T-helper 17 cell (primary cell): ENCODE measurements around the gene PRDX2. TPM values are rescaled to one million over a fixed set of nuclear protein-coding genes. Genes with fewer than 3 reads are reported as not detected.

ENCODE experiments used
- ATAC-seq: fragments of 150-1000 bp; cut with Tn5 transposase; 2 replicates; pipeline ENCODE4 v1.10.0; 2021; ENCODE audit warnings: mild to moderate bottlenecking, moderate library complexity
- DNase-seq, 3 donors: peaks; one replicate each; pipeline versions ENCODE4 v3.0.0 to v3.0.0-alpha.2; 2020 to 2021
- H3K9me3 ChIP-seq: one replicate; pipeline ENCODE4 v1.7.0; 2013; ENCODE audit warnings: low read length, mild to moderate bottlenecking; ENCODE audit not compliant: control insufficient read depth, poor library complexity, severe bottlenecking
- H3K27ac Mint-ChIP-seq: one replicate; pipeline ENCODE4 v1.8.0; 2022; ENCODE audit warnings: mild to moderate bottlenecking, moderate library complexity, mixed read lengths
- H3K27me3 Mint-ChIP-seq: one replicate; pipeline ENCODE4 v1.8.0; 2022; ENCODE audit warnings: mixed read lengths
- H3K36me3 Mint-ChIP-seq: one replicate; pipeline ENCODE4 v1.8.0; 2022; ENCODE audit warnings: low read depth, mixed read lengths
- H3K4me1 Mint-ChIP-seq: one replicate; pipeline ENCODE4 v1.8.0; 2022; ENCODE audit warnings: mild to moderate bottlenecking, mixed read lengths
- H3K4me3 Mint-ChIP-seq: one replicate; pipeline ENCODE4 v1.8.0; 2022; ENCODE audit warnings: mild to moderate bottlenecking, moderate library complexity, mixed read lengths
- total RNA-seq, 4 donors: library from RNA in 2 of 4; stranded (reverse) in 2 of 4; gene quantifications; one replicate each; pipeline ENCODE4 v1.2.3 and lab custom pipeline; 2022 to 2026

Gene PRDX2
- total RNA-seq, 2 donors from 2014 or later: 92.6 to 97.0 TPM

DNA sequence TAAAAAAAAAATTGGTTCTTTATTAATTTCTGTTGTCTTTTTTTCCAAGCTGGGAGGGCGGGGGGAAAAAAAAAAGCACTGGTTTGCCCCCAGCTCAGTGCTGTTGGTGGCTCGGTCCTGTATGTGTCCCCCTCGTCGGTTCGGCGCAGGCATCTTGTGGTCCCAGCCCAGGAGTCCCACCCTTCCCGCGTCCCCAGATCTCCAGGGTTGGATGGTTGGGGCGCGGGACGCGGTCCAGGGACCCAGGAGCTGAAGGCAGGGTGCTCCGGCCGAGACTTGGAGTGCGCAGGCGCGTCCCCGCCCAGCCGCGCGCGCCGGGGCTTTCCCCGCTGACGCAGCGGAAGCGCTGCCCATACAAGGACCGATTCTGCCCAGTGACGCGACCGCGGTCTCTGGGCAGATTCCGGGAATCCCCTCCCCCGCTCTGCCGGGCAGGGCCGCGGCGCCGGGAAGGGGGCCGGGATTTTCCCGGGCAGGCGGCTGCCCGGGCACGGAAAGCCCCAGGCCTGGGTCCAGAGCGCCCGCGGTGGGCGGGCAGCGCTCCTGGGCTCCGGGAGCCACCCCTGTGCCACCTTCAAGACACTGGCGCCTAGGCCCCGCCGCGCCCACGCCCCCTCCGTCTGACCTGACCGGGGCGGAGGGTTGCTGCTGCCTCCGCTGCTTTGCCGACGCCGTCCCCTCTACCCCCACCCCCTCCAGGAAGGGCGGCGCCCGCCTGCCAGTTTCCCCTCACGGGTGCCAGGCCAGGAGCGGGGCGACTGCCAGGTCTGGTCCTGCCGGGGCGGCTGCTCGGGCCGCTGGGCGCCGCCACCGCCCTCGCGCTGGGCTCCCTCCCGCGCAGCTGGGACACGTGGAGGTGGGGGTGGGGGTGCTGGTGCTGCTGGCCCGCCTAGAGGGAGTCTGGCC lies 8.1 kb downstream of the PRDX2 start:
- Mint-ChIP-seq H3K4me3 (peak overlapping the region; percentile 98), H3K4me1 (peaks cover 40% of the 10 kb centered on the region), H3K27ac (peak overlapping the region; percentile 99), H3K27me3 (no peaks in the 10 kb centered on the region), H3K36me3 (peaks cover 5% of the 10 kb centered on the region)
- ATAC-seq: peak; percentile 54
- DNase-seq: peak; percentile 94 to 96 (median 96)
- no peaks in the 10 kb centered on the region for H3K9me3 ChIP-seq

DNA sequence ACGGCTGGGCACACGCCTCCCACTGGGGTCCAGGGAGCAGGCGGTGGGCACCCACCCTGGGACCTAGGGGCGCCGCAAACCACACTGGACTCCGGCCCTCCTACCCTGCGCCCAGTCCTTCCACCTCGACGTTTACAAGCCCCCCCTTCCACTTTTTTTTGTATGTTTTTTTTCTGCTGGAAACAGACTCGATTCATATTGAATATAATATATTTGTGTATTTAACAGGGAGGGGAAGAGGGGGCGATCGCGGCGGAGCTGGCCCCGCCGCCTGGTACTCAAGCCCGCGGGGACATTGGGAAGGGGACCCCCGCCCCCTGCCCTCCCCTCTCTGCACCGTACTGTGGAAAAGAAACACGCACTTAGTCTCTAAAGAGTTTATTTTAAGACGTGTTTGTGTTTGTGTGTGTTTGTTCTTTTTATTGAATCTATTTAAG lies 8.7 kb downstream of the PRDX2 start:
- H3K27ac Mint-ChIP-seq: peak overlapping the region; percentile 99
- H3K36me3 Mint-ChIP-seq: peaks cover 5% of the 10 kb centered on the region
- H3K4me3 Mint-ChIP-seq: peak overlapping the region; percentile 98
- H3K27me3 Mint-ChIP-seq: no peaks in the 10 kb centered on the region
- H3K4me1 Mint-ChIP-seq: peaks cover 42% of the 10 kb centered on the region
- DNase-seq (peak in 1 of 3 donors; percentile 31), ATAC-seq (no peak)
- no peaks in the 10 kb centered on the region for H3K9me3 ChIP-seq

DNA sequence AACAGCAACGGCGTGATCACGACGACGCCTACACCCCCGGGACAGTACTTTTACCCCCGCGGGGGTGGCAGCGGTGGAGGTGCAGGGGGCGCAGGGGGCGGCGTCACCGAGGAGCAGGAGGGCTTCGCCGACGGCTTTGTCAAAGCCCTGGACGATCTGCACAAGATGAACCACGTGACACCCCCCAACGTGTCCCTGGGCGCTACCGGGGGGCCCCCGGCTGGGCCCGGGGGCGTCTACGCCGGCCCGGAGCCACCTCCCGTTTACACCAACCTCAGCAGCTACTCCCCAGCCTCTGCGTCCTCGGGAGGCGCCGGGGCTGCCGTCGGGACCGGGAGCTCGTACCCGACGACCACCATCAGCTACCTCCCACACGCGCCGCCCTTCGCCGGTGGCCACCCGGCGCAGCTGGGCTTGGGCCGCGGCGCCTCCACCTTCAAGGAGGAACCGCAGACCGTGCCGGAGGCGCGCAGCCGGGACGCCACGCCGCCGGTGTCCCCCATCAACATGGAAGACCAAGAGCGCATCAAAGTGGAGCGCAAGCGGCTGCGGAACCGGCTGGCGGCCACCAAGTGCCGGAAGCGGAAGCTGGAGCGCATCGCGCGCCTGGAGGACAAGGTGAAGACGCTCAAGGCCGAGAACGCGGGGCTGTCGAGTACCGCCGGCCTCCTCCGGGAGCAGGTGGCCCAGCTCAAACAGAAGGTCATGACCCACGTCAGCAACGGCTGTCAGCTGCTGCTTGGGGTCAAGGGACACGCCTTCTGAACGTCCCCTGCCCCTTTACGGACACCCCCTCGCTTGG lies 9.3 kb downstream of the PRDX2 start:
- no peaks in the 10 kb centered on the region for H3K9me3 ChIP-seq
- Mint-ChIP-seq H3K4me1 (peaks cover 42% of the 10 kb centered on the region), H3K36me3 (peaks cover 5% of the 10 kb centered on the region), H3K27me3 (no peaks in the 10 kb centered on the region), H3K27ac (peak overlapping the region; percentile 99), H3K4me3 (peak overlapping the region; percentile 98)
- ATAC-seq (no peak), DNase-seq (peak; percentile 52 to 56 (median 54))

DNA sequence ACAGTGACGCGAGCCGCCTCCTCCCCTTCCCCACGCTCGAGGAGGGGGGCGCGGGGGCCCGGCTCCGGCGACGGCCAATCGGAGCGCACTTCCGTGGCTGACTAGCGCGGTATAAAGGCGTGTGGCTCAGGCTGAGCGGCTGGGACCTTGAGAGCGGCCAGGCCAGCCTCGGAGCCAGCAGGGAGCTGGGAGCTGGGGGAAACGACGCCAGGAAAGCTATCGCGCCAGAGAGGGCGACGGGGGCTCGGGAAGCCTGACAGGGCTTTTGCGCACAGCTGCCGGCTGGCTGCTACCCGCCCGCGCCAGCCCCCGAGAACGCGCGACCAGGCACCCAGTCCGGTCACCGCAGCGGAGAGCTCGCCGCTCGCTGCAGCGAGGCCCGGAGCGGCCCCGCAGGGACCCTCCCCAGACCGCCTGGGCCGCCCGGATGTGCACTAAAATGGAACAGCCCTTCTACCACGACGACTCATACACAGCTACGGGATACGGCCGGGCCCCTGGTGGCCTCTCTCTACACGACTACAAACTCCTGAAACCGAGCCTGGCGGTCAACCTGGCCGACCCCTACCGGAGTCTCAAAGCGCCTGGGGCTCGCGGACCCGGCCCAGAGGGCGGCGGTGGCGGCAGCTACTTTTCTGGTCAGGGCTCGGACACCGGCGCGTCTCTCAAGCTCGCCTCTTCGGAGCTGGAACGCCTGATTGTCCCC lies 10.1 kb downstream of the PRDX2 start, which contains the start of gene JUNB:
TSS of gene JUNB (plus strand) at position 142 of the 706 bp plus-strand sequence. CDS start at position 428, 286 bp downstream.
- Mint-ChIP-seq H3K27me3 (no peaks in the 10 kb centered on the region), H3K4me1 (peaks cover 41% of the 10 kb centered on the region), H3K36me3 (peaks cover 5% of the 10 kb centered on the region), H3K27ac (peak within 1 kb of the TSS; percentile 99), H3K4me3 (peak within 1 kb of the TSS; percentile 98)
- ATAC-seq (peak; percentile 45), DNase-seq (peak; percentile 94 to 98 (median 95))
- no peaks in the 10 kb centered on the region for H3K9me3 ChIP-seq

DNA sequence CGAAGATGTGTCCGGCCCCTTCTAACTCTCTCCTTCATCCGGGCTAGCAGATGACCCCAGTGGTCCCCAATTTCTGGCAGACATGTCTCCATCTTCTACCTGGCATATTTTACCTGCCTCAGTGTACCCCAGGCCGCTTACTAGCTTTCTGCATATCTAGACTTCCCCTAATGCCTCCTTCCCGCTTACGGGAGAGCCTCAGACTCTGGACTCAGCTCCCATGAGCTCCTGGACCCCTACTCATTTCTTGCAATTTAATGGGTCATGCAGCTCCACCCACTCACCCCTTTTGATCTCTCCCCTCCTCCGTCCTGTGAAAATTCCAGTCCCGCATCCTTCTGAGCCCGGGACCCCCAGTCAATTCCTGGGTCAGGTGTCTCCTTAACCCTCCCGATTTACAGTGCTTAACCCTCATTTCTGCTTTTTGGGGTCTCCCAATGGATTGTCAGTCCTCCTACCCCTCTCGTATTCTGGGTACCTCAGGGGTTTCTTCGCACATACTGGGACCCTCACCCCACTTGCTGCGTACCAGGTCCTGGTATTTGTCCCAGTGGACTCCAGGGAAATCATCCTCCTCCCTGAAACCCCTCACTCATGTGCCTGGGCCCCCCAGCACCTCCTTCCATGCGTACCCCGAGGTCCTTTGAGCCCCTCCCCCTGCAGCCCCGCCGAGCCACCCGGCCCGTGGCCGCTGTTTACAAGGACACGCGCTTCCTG lies 10.8 kb downstream of the PRDX2 start:
- no peaks in the 10 kb centered on the region for H3K9me3 ChIP-seq
- Mint-ChIP-seq H3K4me1 (peaks cover 33% of the 10 kb centered on the region), H3K36me3 (peaks cover 5% of the 10 kb centered on the region), H3K27me3 (no peaks in the 10 kb centered on the region), H3K27ac (peak overlapping the region; percentile 99), H3K4me3 (peak overlapping the region; percentile 98)
- DNase-seq (no peak), ATAC-seq (no peak)

DNA sequence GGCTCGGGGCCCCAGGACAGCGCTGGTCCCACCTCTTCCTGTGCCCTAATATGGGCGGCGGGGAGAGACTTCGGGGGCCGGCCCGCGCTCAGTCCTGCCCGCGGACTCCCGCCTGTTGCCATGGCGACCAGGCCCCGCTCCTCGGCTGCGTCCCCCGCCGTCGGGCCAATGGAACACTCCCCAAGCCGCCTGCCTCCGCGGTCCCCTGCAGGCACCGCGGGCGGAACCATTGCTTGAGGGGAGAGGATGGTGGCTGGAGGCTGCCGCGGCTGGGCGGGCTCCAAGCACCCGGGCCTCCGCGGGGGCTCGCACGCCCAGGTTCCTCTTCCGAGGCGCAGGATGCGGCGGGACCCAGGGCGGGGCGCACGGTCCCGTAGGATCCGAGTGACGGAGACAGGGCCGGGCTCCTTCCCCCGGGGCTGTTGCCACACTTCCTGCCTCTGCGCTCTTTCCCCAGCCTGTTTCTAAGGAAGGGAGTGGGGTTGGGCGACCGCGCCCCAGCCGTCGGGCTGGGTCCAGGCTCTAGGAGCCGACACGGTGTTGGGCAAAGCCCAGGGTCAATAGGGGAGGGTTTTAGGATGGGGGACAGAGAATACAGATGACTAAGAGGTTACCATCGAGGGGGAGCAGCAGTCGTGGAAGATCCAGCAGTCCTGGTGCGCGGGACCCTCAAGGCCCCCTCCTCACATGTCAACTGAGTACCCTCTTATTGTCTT lies 11.5 kb downstream of the PRDX2 start:
- Mint-ChIP-seq H3K27ac (peak overlapping the region; percentile 99), H3K27me3 (no peaks in the 10 kb centered on the region), H3K4me1 (peaks cover 31% of the 10 kb centered on the region), H3K4me3 (peak overlapping the region; percentile 98), H3K36me3 (peaks cover 5% of the 10 kb centered on the region)
- DNase-seq (peak; percentile 86 to 89 (median 86)), ATAC-seq (peak; percentile 41)
- no peaks in the 10 kb centered on the region for H3K9me3 ChIP-seq

DNA sequence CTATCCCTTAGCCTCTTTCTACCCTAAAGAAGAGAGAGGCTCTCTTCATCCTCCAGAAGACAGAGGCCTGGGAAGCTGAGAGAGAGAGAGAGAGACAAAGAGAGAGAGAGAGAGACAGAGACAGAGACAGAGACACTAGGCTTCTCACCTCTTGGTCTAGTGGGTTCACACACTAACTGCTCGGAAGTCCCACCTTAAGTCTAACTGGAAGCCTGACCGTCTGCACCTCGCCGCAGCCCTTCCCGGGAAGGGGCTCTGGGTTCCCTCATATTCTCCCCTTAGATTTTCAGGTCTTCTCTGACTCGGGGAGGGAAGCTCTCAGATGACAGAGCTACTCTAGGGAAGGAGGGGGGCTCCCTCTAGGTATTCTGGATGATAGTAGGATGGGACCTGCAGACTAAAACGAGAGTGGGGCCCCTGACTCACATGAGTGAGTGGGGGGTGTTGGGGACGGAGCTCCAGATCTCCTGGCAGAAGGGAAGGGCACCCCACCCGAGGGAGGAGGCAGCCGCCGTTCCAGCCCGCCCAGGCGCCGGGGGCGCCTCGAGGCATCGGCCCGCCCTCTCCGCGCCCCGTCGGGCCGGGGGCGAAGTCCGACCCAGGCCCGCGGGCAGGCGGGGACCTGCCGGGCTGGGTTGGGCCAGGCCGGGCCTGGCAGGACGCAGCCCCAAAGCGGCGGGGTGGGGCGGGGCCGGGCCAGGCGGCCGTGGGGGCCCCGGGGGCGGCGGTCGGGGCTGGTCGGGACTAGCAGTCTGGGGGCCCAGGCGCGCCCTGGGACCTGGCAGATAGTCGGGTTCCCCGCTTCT lies 12.3 kb downstream of the PRDX2 start:
- H3K4me3 Mint-ChIP-seq: peak overlapping the region; percentile 98
- peaks cover 5% of the 10 kb centered on the region for H3K36me3 Mint-ChIP-seq
- peak overlapping the region; percentile 98 for H3K27ac Mint-ChIP-seq
- ATAC-seq (no peak), DNase-seq (no peak)
- H3K9me3 ChIP-seq: no peaks in the 10 kb centered on the region
- H3K4me1 Mint-ChIP-seq: peaks cover 27% of the 10 kb centered on the region
- H3K27me3 Mint-ChIP-seq: no peaks in the 10 kb centered on the region

DNA sequence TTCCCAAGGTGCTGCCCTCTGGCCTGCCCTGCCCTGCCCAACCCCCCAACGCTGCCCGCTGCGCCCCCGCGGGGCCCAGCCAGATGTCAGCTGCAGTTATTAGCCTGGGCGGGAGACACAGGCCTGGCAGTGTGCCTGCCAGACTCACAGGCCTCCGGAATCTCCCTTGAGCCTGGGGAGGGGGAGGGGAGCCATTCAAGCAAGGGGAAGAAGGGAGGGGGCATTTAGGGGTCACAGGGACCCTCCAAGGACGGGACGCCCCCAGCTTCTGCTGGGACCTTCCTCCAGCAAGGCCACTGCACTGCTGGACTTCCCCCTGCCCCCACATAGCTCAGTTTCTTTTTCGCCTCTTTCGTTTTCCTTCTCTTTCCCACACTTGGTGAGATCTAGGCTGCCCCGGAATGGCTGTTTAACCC lies 12.9 kb downstream of the PRDX2 start:
- no peaks in the 10 kb centered on the region for H3K9me3 ChIP-seq
- peak; percentile 52 to 63 (median 53) for DNase-seq
- Mint-ChIP-seq H3K27ac (peak overlapping the region; percentile 98), H3K4me1 (peaks cover 24% of the 10 kb centered on the region), H3K36me3 (peaks cover 5% of the 10 kb centered on the region), H3K27me3 (no peaks in the 10 kb centered on the region), H3K4me3 (peak overlapping the region; percentile 87)
- no peak for ATAC-seq

DNA sequence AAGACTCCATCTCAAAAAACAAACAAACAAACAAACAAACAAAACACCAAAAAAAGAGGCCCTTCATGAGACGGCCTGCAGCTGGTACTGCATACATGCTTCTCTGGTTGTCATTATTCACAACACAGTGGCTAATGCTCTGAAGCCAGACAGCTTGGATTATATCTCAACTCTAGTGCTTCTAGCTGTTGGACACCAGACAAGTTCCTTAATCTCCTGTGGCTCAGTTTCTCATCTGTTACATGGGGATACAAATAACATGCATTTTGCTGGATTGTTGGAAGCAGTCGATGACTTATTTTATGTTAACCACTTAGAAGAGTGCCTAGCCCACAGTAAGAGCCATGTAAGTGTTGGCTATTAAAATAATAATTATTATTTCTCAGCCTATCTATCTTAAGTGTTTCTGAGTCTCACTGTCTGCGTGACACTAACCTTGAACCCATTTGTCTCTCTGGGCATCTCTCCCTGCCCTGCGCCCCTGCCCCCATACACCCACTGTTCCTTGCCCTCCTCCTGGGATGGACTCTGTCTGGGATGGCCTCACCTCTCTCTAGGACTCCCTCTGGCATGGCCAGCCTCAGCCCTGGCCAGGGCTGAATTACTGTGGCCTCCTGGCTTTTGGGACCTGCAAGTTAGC lies 13.4 kb downstream of the PRDX2 start:
- Mint-ChIP-seq H3K27me3 (no peaks in the 10 kb centered on the region), H3K4me3 (no peak overlapping the region), H3K4me1 (peaks cover 23% of the 10 kb centered on the region), H3K27ac (peak overlapping the region; percentile 98), H3K36me3 (peaks cover 2% of the 10 kb centered on the region)
- no peaks in the 10 kb centered on the region for H3K9me3 ChIP-seq
- DNase-seq: no peak
- ATAC-seq: no peak

DNA sequence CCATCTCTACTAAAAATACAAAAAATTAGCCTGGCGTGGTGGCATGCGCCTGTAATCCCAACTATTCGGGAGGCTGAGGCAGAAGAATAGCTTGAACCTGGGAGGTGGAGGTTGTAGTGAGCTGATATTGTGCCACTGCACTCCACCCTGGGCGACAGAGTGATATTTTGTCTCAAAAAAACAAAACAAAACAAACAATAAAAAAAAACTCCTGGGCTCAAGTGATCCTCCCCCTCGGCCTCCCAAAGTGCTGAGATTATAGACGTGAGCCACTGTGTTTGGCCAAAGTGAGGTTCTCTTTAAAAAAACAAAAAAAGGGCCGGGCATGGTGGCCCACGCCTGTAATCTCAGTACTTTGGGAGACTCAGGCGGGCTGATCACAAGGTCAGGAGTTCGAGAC lies 14.1 kb downstream of the PRDX2 start:
- H3K9me3 ChIP-seq: no peaks in the 10 kb centered on the region
- Mint-ChIP-seq H3K4me1 (peaks cover 23% of the 10 kb centered on the region), H3K36me3 (peaks cover 2% of the 10 kb centered on the region), H3K27me3 (no peaks in the 10 kb centered on the region), H3K4me3 (no peak overlapping the region), H3K27ac (peak overlapping the region; percentile 98)
- ATAC-seq (no peak), DNase-seq (no peak)

DNA sequence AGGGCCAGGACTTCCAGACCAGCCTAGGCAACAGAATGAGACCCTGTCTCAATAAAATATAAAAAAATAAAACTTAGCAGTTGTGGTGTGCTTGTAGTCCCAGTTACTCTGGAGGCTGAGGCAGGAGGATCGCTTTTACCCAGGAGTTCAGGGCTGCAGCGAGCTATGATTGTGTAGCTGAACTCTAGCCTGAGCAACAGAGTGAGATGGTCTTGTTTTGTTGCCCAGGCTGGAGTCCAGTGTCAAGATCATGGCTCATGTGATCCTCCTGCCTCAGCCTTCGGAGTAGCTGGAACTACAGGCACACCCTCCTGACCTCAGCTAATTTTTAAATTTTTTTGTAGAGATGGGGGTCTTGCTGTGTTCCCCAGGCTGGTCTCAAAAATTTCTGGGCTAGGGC lies 14.6 kb downstream of the PRDX2 start:
- ATAC-seq (no peak), DNase-seq (no peak)
- H3K9me3 ChIP-seq: no peaks in the 10 kb centered on the region
- Mint-ChIP-seq H3K4me3 (no peak overlapping the region), H3K27ac (peak overlapping the region; percentile 98), H3K4me1 (peaks cover 27% of the 10 kb centered on the region), H3K27me3 (no peaks in the 10 kb centered on the region), H3K36me3 (no peaks in the 10 kb centered on the region)
